ENCODE data around the gene SUV39H2.

- TF ChIP-seq EZH2 (IDR thresholded peaks at IDR 0.05; ENCODE audit: borderline replicate concordance, control insufficient read depth, low read depth, low read length), result no peak
- TF ChIP-seq RCOR1 (conservative IDR thresholded peaks at IDR 0.05; ENCODE audit: low read depth, low read length), result no peak
- no peak for TF ChIP-seq JUND (IDR thresholded peaks at IDR 0.05; ENCODE audit: low read depth, low read length)
- TF ChIP-seq, protein P1, sequence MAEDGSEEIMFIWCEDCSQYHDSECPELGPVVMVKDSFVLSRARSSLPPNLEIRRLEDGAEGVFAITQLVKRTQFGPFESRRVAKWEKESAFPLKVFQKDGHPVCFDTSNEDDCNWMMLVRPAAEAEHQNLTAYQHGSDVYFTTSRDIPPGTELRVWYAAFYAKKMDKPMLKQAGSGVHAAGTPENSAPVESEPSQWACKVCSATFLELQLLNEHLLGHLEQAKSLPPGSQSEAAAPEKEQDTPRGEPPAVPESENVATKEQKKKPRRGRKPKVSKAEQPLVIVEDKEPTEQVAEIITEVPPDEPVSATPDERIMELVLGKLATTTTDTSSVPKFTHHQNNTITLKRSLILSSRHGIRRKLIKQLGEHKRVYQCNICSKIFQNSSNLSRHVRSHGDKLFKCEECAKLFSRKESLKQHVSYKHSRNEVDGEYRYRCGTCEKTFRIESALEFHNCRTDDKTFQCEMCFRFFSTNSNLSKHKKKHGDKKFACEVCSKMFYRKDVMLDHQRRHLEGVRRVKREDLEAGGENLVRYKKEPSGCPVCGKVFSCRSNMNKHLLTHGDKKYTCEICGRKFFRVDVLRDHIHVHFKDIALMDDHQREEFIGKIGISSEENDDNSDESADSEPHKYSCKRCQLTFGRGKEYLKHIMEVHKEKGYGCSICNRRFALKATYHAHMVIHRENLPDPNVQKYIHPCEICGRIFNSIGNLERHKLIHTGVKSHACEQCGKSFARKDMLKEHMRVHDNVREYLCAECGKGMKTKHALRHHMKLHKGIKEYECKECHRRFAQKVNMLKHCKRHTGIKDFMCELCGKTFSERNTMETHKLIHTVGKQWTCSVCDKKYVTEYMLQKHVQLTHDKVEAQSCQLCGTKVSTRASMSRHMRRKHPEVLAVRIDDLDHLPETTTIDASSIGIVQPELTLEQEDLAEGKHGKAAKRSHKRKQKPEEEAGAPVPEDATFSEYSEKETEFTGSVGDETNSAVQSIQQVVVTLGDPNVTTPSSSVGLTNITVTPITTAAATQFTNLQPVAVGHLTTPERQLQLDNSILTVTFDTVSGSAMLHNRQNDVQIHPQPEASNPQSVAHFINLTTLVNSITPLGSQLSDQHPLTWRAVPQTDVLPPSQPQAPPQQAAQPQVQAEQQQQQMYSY (CRISPR knock-in tag; IDR thresholded peaks at IDR 0.05), result no peak
These were observed 68.6 kb downstream of the SUV39H2 start for GRCh38 chr10:14947268-14947667.

All from GM12878 (cell line).